GM12878 (cell line): ENCODE data around the gene ISM1. TPM values are rescaled to one million over a fixed set of nuclear protein-coding genes. Genes with fewer than 3 reads are reported as not detected.

ENCODE experiments used
- ATAC-seq: fragments of 200-7000 bp; cut with Tn5 transposase; 3 replicates; pipeline ENCODE4 v1.9.1; 2020; ENCODE audit warnings: mild to moderate bottlenecking, moderate library complexity
- BruUV-seq: library from RNA; stranded (reverse); fragments of 400-500 nt; replicated peaks from 2 replicates; lab custom pipeline; 2021; lab: Mats Ljungman, UMichigan
- CTCF ChIA-PET: fragments of 300-600 bp; sonication (Branson Sonifier 250); formaldehyde crosslinking; extraction: SDS; loops from one replicate; lab custom pipeline; 2021; ENCODE audit warnings: inconsistent platforms; lab: Yijun Ruan, JAX
- POLR2A ChIA-PET: fragments of 350-600 bp; formaldehyde crosslinking; extraction: SDS; loops from one replicate; lab custom pipeline; 2021; ENCODE audit warnings: inconsistent platforms; lab: Charles Lee
- RAD21 ChIA-PET: fragments of 300-600 bp; sonication (Branson Sonifier 250); formaldehyde crosslinking; loops from one replicate; lab custom pipeline; 2023; ENCODE audit warnings: antibody characterized with exemption; ENCODE audit not compliant: unreplicated experiment; lab: Charles Lee
- SMC1A ChIA-PET: fragments of 300-600 bp; sonication (Branson Sonifier 250); formaldehyde crosslinking; loops from one replicate; lab custom pipeline; 2023; ENCODE audit not compliant: unreplicated experiment, uncharacterized antibody; lab: Charles Lee
- DNase-seq: peaks from one replicate; pipeline ENCODE4 v3.0.0-alpha.2; 2011; ENCODE audit warnings: low read depth, low spot score
- FAIRE-seq: peaks from 3 replicates; lab custom pipeline; 2011; peaks lifted over from hg19 to GRCh38; lab: Jason Lieb, UNC
- H2AFZ ChIP-seq: 2 replicates; pipeline ENCODE4 v1.6.0; 2011; ENCODE audit warnings: low read depth, low read length, control low read depth; ENCODE audit not compliant: control insufficient read depth
- H3K27ac ChIP-seq: 2 replicates; pipeline ENCODE4 v1.5.1; 2011; ENCODE audit warnings: control low read depth; ENCODE audit not compliant: control insufficient read depth, insufficient read depth
- H3K27me3 ChIP-seq, 2 experiments: replicated peaks in 1 of 2; 2 replicates each; pipeline versions ENCODE4 v1.6.0 to v1.6.1; 2011; ENCODE audit warnings: low read length in 1 of 2; ENCODE audit not compliant: control insufficient read depth in 2 of 2, insufficient read depth in 2 of 2
- H3K36me3 ChIP-seq, 2 experiments: 2 replicates each; pipeline ENCODE4 v1.5.1; 2011; ENCODE audit warnings: low read length in 1 of 2; ENCODE audit not compliant: control insufficient read depth in 2 of 2, insufficient read depth in 2 of 2
- H3K4me1 ChIP-seq: 2 replicates; pipeline ENCODE4 v1.6.1; 2011; ENCODE audit warnings: mild to moderate bottlenecking, low read length, moderate library complexity, mixed read lengths; ENCODE audit not compliant: control insufficient read depth, insufficient read depth
- H3K4me2 ChIP-seq: 2 replicates; pipeline ENCODE4 v1.6.0; 2011; ENCODE audit warnings: control low read depth; ENCODE audit not compliant: control insufficient read depth, insufficient read depth
- H3K4me3 ChIP-seq: fragments of 200-600 bp; sonication (generic); 2 replicates; pipeline ENCODE4 v1.5.1; 2016
- H3K79me2 ChIP-seq: 2 replicates; pipeline ENCODE4 v1.6.0; 2011; ENCODE audit warnings: low read length; ENCODE audit not compliant: control insufficient read depth, insufficient read depth
- H3K9ac ChIP-seq: 2 replicates; pipeline ENCODE4 v1.8.0; 2011; ENCODE audit warnings: low read length, control low read depth, mixed read lengths; ENCODE audit not compliant: control insufficient read depth, insufficient read depth
- H3K9me3 ChIP-seq: replicated peaks from 3 replicates; pipeline ENCODE4 v1.5.1; 2011; ENCODE audit warnings: mild to moderate bottlenecking, low read length; ENCODE audit not compliant: control insufficient read depth, insufficient read depth
- H4K20me1 ChIP-seq: 2 replicates; pipeline ENCODE4 v1.6.0; 2011; ENCODE audit not compliant: control insufficient read depth, insufficient read depth
- EED ChIP-seq: sonication (generic); IDR thresholded peaks from 2 replicates; pipeline ENCODE4 v1.6.1; 2016; ENCODE audit warnings: antibody characterized with exemption, low read depth
- HCFC1 ChIP-seq: fragments of 150-350 bp; IDR thresholded peaks from 2 replicates; pipeline ENCODE4 v1.6.1; 2014; ENCODE audit warnings: low read length
- MTA2 ChIP-seq: fragments of 450-650 bp; IDR thresholded peaks from 2 replicates; pipeline ENCODE4 v1.6.1; 2016; ENCODE audit warnings: low read depth, mild to moderate bottlenecking, moderate library complexity
- RAD21 ChIP-seq: IDR thresholded peaks from 2 replicates; pipeline ENCODE4 v1.6.1; 2011; ENCODE audit warnings: mild to moderate bottlenecking, low read depth, low read length, moderate library complexity; ENCODE audit not compliant: insufficient read depth
- SMC3 ChIP-seq: IDR thresholded peaks from 2 replicates; pipeline ENCODE4 v1.6.1; 2011; ENCODE audit warnings: low read length, improper control_type of control experiment, borderline replicate concordance
- TCF12 ChIP-seq: IDR thresholded peaks from 2 replicates; pipeline ENCODE4 v1.6.1; 2011; ENCODE audit warnings: low read depth, mild to moderate bottlenecking, low read length
- YY1 ChIP-seq: IDR thresholded peaks from 2 replicates; pipeline ENCODE4 v1.6.1; 2011; ENCODE audit warnings: low read depth, mild to moderate bottlenecking, low read length
- whole genome bisulfite sequencing: methylation state at CpG from one replicate; pipeline ENCODE4 v1.1.6; 2016; ENCODE audit warnings: low lambda C conversion rate; ENCODE audit not compliant: insufficient replicate concordance, insufficient coverage; ENCODE audit errors: missing lambda C conversion rate; 5-methylcytosine and 5-hydroxymethylcytosine counted together
- in situ Hi-C: fragments of 300-500 bp; cut with MboI; formaldehyde crosslinking; loops from 9 replicates; pipeline ENCODE4 v1.14.3; 2018; ENCODE audit warnings: mixed read lengths
- intact Hi-C: fragments of 100-400 bp; cut with micrococcal nuclease; formaldehyde crosslinking; loops from one replicate; pipeline ENCODE4 v1.14.2; 2022; ENCODE audit not compliant: unreplicated experiment
- polyA plus RNA-seq, 11 experiments: library from polyadenylated mRNA; depleted of rRNA in 4 of 11; unstranded in 6 of 11; stranded (reverse) in 5 of 11; fragments of >200 nt; fragmentation: Nextera tagmentation in 4 of 11; fragmentation: Illumina TruSeq in 1 of 11; extraction: Ambion mirVana in 4 of 11; extraction: Trizol in 1 of 11; gene quantifications; 1 replicate in 1 of 11; 2 replicates in 10 of 11; pipeline versions ENCODE4 v1.2.1 to v1.2.3, GENCODE V29; 2011 to 2016; ENCODE audit warnings: inconsistent platforms in 2 of 11, missing spikeins in 2 of 11, low read depth in 1 of 11
- total RNA-seq, 4 experiments: library from RNA; depleted of rRNA in 3 of 4; stranded (reverse); fragments of >200 nt in 3 of 4; fragmentation: Illumina TruSeq in 1 of 4; extraction: Trizol in 1 of 4; gene quantifications; 2 replicates each; pipeline versions ENCODE4 v1.2.1 to v1.2.3, GENCODE V29; 2013 to 2021
- TF ChIP-seq, protein P1 (sequence below), 3 experiments: IDR thresholded peaks in 2 of 3; conservative IDR thresholded peaks in 1 of 3; 2 replicates each; pipeline ENCODE4 v1.5.1; 2011; ENCODE audit warnings: low read depth in 3 of 3, low read length in 3 of 3, mild to moderate bottlenecking in 3 of 3, control low read depth in 2 of 3, moderate library complexity in 2 of 3, inconsistent platforms in 1 of 3, mixed read lengths in 1 of 3; ENCODE audit not compliant: control insufficient read depth in 2 of 3, insufficient read depth in 1 of 3; ENCODE audit errors: extremely low read depth in 1 of 3

ISM1 gene
- total and polyA plus RNA-seq, 10 of the 15 experiments (the other 5 are each of a cell fraction or from before 2014, with no cell fraction given) = 0.01 to 0.03 TPM; not detected in 8

DNA sequence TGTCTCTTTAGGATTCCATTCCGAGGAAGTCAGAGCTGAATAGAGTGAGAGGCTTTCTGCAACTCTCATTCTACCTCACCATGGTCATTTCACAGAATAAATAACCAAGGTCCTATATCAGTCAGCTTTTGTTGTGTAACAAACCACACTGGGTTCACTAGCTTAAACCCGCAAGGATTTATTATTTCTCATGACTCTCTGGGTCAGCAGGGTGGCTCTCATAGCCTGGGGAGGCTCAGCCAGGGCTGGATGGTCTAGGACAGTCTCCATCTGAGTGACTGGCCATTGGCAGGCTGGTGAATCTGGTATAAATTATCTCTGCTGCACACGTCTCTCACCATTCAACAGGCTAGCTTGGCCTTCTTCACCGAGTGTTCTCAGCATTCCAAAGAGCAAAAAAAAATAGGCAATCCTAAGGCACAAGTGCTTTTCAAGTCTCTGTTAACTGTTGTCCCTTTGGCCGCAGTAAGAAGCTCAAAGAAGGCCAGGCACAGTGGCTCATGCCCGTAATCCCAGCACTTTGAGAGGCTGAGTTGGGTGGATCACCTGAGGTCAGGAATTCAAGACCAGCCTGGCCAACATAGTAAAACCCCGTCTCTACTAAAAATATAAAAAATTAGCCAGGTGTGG, 39.7 kb downstream of the ISM1 start:
- Histone ChIP-seq H3K27me3 (no peaks in the 10 kb centered on the region), H3K9ac (no peak overlapping the region), H2AFZ (no peak overlapping the region), H3K4me3 (no peak overlapping the region), H3K36me3 (no peaks in the 10 kb centered on the region), H3K4me1 (no peaks in the 10 kb centered on the region), H4K20me1 (no peaks in the 10 kb centered on the region), H3K27ac (no peak overlapping the region), H3K79me2 (no peaks in the 10 kb centered on the region), H3K9me3 (no peaks in the 10 kb centered on the region), H3K4me2 (no peak overlapping the region)
- ATAC-seq (peak; percentile 69), FAIRE-seq (no peak), DNase-seq (no peak)
- in situ Hi-C loops (no loop called here), intact Hi-C loops (no loop called here)
- CTCF ChIA-PET = interaction anchor here (0.6 to 4.0 kb wide), 11 partner anchors 12 to 531 kb away, joined by 3 to 57 read pairs (median 3); no protein-coding TSS in a partner anchor
- WGBS = 16% methylated on average over 7 of the region's 7 CpGs
- BruUV-seq = no TSS peak
- RAD21 ChIA-PET = interaction anchor here (1.2 to 2.0 kb wide), 2 partner anchors 142 to 286 kb away, joined by 3 to 13 read pairs; no protein-coding TSS in a partner anchor
- TF ChIP-seq HCFC1 = no peak
- TF ChIP-seq EED = no peak
- SMC1A ChIA-PET = interaction anchor here (0.6 to 2.7 kb wide), 7 partner anchors 13 to 219 kb away, joined by 3 to 9 read pairs (median 3); no protein-coding TSS in a partner anchor
- POLR2A ChIA-PET = interaction anchor here (0.7 kb wide), 1 partner anchor 389 kb away, joined by 4 read pairs; no protein-coding TSS in a partner anchor

DNA sequence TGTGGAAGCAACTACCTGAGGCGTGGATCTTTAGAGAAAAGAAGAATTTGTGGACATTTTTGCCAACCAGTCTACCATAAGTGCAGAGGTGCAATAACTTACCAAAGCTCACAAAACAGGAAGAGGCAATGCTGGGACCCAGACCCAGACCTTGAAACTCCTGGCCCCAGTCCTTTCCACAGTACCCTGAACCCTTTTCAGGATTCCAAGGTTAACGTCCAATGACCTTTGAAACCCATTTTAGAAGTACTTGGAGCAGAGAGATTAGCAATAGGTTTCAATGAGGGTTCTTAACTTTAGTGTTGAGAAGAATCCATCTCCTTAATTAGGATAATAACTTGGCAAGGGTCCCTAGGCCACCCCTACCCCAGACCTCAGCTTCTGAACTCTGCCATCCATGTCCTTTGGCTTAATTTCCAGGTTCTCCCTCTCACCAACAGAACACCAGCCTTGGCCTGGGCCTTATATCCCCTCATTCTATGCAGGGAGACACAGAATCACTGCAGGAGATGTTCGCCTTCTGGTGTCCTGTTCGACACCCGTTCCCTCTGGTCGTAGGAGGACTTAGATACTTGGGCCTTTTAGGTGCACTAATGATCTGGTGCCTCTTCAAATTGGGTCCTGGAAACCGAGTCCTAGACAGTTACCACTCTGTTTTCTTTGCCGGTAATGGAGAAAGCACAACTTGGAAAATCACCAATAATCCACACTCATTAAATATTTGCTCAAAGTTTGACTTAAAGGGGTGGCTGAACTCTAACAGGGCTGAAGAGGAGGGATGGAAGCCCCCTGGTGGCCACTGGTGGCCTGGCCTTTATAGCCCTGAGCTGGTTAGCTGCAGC, 40.6 kb downstream of the ISM1 start:
- RAD21 ChIA-PET = interaction anchor here (1.9 to 2.0 kb wide), 3 partner anchors 143 to 285 kb away, joined by 6 to 13 read pairs (median 7); no protein-coding TSS in a partner anchor
- Histone ChIP-seq H3K36me3 (no peaks in the 10 kb centered on the region), H3K79me2 (no peaks in the 10 kb centered on the region), H3K4me1 (no peaks in the 10 kb centered on the region), H3K9me3 (no peaks in the 10 kb centered on the region), H2AFZ (no peak overlapping the region), H3K27me3 (no peaks in the 10 kb centered on the region), H3K4me2 (no peak overlapping the region), H3K9ac (no peak overlapping the region), H3K27ac (no peak overlapping the region), H3K4me3 (no peak overlapping the region), H4K20me1 (no peaks in the 10 kb centered on the region)
- BruUV-seq = no TSS peak
- no peak for FAIRE-seq
- WGBS = 23% methylated on average over 8 of the region's 8 CpGs
- in situ Hi-C loops (no loop called here), intact Hi-C loops (loop anchor here (1.0 kb wide), 2 partner anchors 142 to 336 kb away; no protein-coding TSS in a partner anchor)
- DNase-seq = no peak
- POLR2A ChIA-PET = interaction anchor here (0.7 kb wide), 2 partner anchors 39 to 388 kb away, joined by 4 read pairs; no protein-coding TSS in a partner anchor
- SMC1A ChIA-PET = interaction anchor here (0.6 to 2.7 kb wide), 6 partner anchors 14 to 145 kb away, joined by 3 to 9 read pairs (median 4); no protein-coding TSS in a partner anchor
- ATAC-seq = peak; percentile 94
- CTCF ChIA-PET = interaction anchor here (0.6 to 4.0 kb wide), 13 partner anchors 15 to 530 kb away, joined by 3 to 57 read pairs (median 3); no protein-coding TSS in a partner anchor
- TF ChIP-seq TCF12 = no peak
- TF ChIP-seq MTA2 = no peak
- TF ChIP-seq YY1 = 0 out of 2 replicates have a peak, but pooled peaks have one; percentile 27
- TF ChIP-seq RAD21 = peak; percentile 71
- peak; percentile 64; the same call in 1 of the 2 replicates for TF ChIP-seq SMC3
- TF ChIP-seq, protein P1, sequence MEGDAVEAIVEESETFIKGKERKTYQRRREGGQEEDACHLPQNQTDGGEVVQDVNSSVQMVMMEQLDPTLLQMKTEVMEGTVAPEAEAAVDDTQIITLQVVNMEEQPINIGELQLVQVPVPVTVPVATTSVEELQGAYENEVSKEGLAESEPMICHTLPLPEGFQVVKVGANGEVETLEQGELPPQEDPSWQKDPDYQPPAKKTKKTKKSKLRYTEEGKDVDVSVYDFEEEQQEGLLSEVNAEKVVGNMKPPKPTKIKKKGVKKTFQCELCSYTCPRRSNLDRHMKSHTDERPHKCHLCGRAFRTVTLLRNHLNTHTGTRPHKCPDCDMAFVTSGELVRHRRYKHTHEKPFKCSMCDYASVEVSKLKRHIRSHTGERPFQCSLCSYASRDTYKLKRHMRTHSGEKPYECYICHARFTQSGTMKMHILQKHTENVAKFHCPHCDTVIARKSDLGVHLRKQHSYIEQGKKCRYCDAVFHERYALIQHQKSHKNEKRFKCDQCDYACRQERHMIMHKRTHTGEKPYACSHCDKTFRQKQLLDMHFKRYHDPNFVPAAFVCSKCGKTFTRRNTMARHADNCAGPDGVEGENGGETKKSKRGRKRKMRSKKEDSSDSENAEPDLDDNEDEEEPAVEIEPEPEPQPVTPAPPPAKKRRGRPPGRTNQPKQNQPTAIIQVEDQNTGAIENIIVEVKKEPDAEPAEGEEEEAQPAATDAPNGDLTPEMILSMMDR (IDR thresholded peaks at IDR 0.05 in 2 of 3, conservative IDR thresholded peaks at IDR 0.05 in 1 of 3; ENCODE audit: control insufficient read depth in 2 of 3, extremely low read depth in 1 of 3, insufficient read depth in 1 of 3, low read depth in 3 of 3, low read length in 3 of 3) = peak; percentile 54 to 76 (median 75)
